Peyer's patch (tissue), 4 donors: ENCODE results near the gene C1QTNF7.

Experiments used
- CTCF ChIP-seq, 6 experiments: fragments of 450-650 bp in 4 of 6; fragments of 200-600 bp in 2 of 6; sonication (generic) in 1 of 6; IDR thresholded peaks; one replicate each; pipeline ENCODE4 v1.5.1; 2017 to 2019; ENCODE audit warnings: antibody characterized with exemption in 6 of 6, mild to moderate bottlenecking in 3 of 6, moderate library complexity in 1 of 6
- POLR2A ChIP-seq, 2 donors: fragments of 450-650 bp; IDR thresholded peaks; one replicate each; pipeline ENCODE4 v1.5.1; 2017; ENCODE audit warnings: antibody characterized with exemption in 2 of 2, mild to moderate bottlenecking in 2 of 2, moderate library complexity in 2 of 2

- no peak for TF ChIP-seq CTCF (IDR thresholded peaks at IDR 0.05)
- TF ChIP-seq POLR2A (IDR thresholded peaks at IDR 0.05) = no peak
These were observed 4.5 kb upstream of the C1QTNF7 start for GRCh38 chr4:15423285-15423711.
